ENCODE data around the gene BDNF.
"Not testable (repeated sequence)": the region's sequence is repeated elsewhere in the genome, so short reads cannot be mapped to it uniquely, and the experiment has no call there.

Gene BDNF

DNA sequence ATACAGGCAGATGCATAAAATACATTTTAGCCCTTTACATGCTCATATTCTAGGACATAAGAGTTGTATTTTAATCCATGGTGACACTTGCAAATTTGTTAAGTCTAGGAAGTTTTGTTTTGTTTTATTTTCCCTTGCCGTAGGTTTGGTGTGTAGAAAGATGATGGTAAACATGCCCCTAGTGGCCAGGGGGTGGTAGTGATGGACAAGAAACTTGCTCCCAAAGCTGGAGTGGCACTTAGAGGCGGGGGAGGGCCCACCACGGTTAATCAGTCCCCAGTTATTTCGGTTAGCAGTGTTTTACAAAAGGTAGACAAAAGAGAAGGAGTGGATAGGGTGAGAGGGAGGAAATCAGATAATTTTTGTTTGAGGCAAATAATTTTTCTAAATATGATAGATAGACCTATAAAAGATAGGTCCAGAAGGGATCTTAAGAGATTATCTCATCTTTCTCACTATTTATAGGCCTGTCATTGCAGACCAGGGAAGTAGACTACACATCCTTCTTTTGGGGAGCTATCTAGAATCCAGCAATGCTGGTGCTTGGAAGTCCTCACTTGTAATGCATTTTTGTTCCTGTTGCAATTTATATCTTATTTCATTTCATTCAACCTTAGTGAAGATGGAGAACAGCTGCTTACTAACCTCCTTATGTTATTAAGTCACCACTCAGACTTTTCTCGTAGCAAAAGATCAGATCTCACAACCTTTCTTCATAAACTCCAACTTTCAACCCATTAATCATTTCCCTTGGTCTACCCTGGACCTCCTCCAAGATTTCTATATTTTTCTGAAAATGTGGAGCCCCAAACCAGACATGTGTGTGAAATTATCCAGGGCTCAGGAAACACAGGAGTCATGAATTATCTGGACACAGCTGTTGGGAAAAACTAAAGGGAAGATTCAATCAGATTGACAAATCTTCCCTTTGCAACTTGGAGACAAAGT lies 5.9 kb upstream of the BDNF start:
- DNase-seq: no peak

DNA sequence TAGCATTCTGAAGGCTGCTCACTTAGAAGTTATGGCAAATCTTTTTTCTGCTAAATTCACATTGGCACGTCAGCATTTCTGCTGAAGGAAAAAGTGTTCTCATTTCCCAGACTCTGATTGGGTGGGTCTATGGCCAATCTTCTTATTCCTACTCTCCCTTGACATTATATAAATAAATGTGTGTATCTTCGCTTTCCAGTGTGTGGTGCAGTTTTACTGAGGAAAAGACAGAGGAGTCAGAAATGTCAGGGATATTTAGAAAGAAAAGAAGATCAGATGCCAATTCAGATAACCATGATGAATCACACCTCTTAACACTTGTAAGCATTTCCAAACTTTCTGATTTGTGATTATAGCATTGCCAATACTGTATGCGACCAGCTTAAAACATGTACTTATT lies 3.2 kb upstream of the BDNF start:
- no peak for DNase-seq

DNA sequence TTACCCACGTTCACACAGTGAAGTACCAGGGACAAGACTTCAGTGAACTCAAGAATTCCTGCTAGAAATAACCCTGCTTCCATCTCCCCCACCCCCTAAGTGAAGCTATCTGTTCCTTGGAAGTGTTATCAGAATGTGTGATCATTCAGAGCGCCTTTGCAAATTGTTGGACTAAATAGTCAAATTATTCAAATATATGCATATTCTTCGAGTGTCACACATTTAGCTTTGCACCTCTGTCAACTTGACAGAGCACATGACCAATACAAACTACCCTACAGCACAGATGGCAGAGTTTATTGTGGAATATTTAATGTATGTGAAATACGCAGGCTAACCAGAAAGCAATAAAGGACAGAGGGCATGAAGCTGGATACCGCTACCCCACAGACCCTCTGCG lies 2.6 kb upstream of the BDNF start:
- DNase-seq: no peak

DNA sequence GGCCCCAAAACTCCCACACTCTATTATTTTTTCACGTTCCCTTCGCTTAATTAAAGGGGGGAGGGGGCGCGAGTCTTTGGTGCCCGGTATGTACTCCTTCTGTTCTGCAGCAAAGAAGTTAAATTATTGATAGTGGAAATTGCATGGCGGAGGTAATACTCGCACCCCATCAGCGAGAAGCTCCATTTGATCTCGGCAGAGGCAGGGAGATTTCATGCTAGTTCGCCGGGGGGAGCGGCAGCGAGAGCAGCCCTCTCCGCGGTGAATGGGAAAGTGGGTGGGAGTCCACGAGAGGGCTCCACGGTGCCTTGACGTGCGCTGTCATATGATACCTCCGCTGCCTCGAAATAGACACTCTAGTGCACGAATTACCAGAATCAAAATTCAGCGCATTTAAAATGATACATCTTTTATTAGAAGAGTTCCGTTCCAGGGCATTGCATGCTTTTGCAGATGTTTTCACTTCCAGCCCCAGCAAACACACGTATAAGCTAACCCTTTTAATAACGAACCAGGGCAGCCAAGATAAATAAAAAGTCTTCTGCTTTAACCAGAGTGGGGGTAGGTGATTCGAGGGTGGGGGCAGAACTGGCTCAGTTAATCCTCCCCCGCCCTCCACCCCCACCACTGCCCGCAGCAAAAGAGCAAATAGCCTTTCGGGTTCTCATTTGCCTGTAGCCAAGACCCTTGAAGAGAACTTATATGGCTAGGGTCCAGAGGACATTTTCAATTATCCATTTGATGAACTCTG lies 1.3 kb upstream of the BDNF start:
- DNase-seq: no peak

DNA sequence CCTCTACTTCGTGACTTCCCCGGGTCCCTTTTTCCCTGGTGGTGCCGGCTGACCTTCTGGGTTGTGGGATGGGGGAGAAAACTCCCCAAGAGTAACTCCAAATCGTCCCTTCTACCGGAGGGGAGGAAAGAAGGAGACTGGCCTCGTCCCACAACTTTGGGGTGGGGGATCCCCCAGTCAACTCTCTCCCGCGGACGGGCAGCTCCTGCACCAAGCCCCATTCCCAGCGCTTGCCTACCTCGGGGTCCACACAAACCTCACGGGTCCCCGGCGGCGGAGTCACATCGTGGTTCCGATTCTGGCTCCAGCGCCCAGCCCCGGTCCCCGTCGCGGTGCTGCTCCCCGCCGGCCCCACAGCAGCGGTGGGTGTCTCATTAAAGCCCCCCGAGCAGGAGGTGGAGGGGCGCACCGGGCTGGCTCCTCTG lies 317 bp downstream of the BDNF start:
- no peak for DNase-seq

DNA sequence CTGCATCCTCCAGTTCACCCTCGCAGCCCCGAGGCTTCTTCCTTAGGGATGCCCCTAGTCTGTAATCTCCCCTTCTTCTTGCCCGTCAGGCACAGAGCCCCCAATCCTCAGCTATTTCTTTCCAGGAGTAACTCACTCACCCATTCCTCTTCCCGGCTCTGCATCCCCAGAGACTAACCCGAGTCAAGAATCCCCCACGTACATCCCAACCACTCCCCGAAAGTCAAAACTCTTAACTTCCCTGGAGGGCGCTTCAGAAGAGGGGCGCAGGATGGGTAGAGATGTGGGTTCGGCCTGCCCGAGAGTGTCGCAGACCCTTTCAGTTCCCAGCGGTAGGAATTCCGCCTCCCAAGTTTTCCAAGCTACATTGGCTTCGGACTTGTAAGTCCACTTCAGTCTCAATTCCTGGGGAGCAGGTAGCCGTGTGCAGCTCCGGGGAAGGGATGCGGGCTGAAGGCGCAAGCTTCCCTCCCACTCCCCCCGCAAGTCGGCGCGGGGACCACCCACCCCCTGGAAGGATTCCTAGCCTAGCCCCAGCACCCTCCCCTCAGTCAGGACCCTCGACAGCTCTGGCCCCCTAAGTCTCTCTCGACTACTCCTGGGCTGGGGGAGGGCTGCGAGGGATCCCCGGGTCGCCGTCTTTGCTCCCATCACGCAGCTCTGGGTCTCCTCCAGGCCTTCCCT lies 871 bp downstream of the BDNF start:
- DNase-seq: no peak

DNA sequence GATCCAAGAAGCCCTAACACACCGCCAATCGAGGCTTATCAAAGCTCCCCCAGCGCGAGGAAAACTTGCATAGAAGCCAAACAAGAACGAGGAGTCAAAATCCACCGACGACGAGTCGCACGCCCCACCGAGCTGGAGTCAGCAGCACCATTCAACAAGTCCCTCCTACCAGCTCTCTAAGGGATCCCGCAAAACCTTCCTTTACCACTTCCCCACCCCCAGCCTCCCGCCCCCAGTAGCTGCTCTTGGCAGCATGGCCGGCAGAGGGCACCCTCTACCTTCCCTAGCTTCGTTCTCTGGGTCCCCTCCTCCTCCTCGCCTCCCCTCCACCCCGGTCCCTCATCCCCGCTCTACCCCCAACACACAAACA lies 1.4 kb downstream of the BDNF start:
- peak; percentile 81 for DNase-seq

DNA sequence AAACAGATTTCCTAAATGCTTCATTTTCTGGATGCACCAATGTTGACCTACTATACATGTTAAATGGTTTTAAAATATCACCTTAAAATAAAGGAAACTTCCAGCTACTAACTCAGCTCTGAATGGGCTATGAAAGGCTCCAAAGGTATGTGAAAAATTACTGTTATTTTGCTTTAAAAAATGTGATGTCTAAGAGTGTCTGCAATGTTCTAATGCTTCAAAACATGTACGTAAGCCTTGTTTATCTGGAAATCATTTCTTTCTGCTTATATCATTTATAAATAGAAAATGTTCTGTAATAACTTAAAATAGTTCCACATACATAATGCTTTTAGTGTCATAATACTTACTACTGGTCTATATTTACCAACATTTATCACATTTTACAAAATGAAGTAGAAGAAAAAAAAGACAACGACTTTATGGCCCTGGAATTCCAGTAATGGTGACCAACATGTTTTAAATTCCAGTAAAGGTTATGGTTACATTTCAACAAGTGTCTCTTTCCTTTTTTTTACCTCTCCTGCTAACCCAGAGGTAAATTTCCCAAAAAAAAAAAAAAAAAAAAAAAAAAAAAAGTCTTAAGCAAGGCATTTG lies 2.5 kb downstream of the BDNF start:
- no peak for DNase-seq

DNA sequence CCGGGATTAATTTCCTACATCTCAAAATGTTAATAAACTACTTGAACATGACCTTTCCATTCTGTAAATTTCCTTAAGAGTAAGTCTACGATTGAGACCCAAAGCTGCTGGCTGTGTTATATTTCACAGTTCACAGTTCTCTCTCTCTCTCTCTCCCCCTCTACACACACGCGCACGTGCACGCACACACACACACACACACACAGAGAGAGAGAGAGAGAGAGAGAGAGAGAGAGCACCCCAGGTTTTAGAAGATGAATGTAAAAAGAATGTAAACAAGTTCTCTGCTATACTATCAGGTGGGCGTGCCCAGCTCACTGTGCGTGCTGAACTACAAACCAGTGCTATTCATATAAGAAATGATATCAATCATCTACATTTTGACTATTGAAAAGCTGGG lies 3.3 kb downstream of the BDNF start:
- DNase-seq: no peak

DNA sequence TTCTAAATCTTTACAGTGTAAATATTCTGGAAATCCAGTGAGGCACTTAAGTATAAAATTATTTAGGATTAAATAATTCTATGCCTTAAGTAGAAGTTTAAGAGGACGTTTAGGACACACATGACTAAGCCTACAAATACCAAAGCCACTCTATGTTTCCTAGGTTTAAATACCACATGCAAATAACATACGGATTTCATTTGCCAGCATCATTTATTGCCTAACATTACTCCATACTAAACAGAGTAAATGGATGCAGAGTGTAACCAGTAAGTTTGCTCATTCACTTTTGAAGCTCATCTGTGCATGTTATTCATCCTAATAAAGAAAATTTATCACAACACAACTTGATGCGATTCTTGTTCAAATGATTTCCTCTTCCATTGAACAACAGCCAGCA lies 4.1 kb downstream of the BDNF start:
- DNase-seq: no peak

DNA sequence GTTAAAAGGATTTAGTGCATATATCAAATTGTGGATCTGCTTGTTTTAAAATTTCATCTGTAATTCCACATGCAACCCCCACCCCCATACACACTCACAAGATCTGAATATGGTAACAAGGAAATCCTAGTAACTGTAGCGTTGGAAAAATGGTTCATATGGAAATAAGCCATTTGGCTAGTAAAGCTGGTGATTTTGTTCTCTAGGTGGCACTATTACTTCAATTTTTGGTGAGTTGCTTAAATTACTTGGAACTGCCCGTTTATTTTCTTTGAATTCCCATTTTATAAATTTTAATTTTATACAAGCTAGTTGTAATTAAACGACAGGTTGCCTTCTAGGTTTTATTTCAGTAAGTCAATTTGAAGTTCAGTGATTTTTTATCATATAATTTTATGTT lies 5.3 kb downstream of the BDNF start:
- no peak for DNase-seq

DNA sequence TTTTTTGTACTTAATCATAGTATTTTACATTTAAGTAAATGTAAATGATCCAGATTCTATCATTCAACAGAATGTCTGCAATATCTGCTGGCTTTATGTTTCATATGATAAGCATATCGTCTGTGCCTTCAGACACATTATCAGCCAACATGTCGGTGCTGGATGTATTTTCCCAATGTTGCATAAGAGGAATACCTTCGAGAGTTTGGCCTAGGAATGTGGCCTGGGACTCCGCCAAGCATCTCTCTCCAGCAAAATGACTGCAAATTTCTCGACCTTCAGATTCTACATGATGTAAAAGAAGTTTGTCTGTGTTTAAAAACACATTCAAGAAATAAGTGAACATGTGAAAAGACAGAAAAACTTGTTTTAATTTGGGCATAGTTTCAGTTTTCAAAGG lies 6.9 kb downstream of the BDNF start:
- DNase-seq: no peak

DNA sequence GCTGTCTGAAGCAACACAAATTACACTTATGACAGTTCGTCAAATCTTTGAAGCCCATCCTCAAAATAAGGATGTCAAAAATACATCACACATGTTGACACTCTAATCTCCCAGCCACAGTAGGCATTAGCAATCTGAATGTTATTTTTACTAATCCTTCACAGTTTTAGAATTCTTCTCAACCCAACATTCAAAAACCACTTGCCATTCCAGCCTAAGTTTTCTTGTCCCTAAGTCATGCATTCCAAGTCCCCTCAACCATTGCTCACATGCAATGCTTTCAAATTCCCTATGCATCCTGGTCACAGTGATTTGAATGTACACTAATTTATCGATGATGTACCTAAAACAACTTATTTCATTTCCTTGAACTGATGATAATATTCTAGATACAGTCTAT lies 7.5 kb downstream of the BDNF start:
- no peak for DNase-seq

DNA sequence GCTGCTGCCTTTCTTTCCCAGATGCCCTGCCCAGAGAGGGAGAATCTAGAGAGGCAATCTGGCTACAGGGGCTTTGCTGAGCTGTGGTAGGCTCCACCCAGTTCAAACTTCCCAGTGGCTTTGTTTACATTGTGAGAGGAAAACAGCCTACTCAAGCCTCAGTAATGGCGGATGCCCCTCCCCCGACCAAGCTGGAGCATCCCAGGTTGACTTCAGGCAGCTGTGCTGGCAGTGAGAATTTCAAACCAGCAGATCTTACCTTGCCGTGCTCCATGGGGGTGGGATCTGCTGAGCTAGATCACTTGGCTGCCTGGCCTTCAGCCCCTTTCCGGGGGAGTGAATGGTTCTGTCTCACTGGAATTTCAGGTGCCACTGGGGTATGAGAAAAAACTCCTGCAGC lies 12.2 kb downstream of the BDNF start:
- DNase-seq: no peak

DNA sequence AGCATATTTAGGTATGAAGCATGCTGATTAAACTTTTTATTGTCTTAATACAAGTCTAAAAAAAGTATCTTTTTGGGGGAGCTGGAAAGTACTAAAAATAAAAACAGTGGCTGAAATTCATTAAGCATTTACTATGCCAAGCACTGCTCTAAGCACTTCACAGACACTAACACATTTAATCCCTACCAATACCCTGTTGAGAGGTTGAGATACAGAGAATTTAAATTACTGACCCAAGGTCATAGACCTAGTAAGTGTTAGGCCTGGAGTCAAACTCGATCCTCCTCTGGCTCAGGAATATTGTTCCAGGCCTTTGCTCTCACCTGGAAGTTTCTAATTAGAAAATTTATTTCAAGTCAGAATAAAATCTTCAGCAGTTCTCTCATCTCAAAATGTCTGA lies 18.6 kb downstream of the BDNF start:
- no peak for DNase-seq

DNA sequence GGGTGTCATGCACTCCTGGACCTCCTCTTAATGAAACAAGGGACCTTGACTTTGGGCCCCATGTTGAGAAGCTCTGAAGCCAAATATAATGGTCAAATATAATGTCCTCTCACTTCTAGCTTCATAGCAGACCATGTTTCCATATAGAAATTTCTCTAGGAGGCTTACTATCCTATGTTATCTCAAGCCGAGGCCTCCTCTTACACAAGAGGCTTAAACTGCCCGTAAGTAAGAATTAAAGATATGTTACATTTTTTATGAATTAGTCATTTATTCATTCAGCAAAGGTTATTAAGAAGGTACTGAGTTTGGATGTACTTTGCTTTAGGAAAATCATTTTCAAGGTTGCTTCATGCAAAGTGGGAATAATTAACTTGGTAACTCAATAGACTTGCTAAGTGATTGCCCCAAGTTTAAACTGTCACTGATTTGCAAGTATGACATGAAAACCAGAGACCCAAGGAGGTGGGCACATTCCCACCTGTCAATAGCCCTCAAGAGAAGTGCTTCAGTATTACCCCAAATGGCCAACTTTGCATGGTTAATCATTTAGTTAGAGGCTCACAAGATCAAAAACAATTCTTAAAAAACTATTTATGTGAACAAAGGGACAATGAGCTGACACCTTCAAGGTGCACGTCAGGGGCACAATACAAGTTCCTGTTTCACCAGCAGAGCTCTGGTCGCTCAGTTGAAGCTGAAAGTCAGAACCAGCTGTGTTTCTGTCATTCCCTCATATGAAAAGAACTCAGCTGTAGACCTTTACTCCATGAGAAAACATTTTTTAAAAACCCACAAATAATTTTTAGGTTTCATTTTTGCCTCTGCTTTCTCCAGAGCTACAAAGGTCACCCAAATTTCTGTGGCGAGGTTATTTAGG lies 20.9 kb downstream of the BDNF start:
- DNase-seq: no peak

DNA sequence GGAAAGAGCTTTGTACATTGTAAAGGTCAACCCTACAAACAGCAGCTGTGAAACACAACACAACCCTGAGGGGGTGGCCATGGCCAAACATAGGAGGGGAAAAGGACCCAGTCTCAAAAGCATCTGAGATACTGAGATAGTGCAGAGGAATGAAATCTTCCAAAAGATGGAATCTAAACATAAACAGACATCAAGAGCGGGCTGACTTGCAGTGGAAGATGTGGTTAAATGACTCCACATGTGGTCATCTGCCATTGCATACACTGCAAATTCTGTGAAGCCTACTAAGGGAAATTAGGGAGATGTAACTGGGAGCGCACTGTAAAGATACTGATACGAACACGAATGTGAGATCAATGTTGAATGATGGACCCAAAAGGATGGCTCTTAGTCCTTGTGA lies 22.0 kb downstream of the BDNF start:
- no peak for DNase-seq

DNA sequence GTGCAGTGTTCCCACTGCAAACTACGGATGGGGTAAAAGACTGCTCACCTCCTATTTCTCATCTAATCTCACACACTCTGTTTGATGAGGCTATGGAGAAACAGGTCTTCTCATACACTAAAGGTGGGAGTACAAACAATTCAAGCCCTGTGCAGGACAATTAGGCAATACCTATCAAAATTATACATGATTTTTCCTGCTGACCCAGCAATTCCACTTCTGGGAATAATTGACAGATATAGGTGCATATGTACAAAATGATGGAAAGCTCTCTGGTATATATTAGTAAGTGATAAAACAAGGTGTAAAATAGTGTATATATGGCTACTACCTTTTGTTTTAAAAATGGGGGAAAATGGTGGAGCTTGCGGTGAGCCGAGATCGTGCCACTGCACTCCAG lies 23.1 kb downstream of the BDNF start:
- DNase-seq: no peak

DNA sequence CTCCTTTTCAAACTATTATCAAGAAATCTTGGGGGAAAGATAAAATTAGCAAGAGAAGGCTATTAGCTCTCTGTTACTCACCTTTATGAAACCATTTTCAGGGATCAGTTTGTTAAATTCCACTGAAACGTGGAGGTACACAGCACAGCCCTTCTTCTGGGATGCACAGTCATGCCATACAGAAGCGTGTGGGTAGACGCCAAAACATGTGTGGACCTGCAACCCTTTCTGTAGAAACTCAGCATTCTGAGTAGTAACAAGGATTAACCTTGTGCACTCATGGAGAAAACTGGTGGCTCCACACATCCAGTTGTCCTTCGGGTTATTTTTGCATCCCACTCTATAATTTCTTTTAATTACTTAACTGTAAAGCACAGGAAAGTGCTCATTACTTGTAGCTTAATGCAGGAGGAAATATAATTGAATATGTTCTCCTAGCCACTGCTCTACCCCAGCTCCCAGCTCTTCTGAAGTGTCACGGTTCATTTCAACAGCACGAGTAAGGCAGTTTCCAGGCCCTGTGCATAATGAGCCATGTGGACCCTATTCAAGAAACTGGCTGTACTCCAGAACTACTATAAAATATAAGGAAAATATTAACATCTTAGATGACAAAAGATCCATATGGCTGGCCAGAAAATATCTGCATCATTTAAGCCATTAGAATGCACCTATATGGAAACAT lies 26.1 kb downstream of the BDNF start:
- no peak for DNase-seq

DNA sequence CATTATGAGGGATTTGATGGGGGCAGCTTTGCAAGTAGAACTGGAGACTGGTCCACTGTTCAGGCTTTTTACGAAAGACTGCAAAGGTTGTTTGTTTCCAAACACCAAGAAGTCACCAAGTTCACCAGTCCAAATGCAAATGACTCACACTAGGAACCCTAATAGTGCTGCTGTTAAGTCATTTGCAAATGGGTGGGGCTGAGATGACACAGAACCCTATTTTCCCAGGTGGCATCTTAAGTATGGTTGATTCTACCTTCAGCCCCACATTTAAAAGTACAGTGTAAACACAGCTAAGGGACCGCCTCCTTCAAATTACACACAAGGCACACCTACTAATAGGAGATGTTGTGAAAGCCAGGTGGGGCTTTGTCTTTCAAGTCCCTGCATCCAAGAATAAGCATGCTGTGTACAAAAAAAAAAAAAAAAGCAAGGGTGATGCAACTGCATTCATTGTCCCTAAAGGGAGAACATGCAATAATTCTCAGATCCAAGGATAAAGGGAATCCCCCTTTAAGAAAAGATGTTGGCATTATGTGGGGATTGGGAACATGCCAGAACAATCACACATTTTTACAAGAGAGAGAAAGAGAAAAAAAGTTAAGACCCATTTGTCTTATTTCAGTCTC lies 27.3 kb downstream of the BDNF start:
- DNase-seq: no peak

DNA sequence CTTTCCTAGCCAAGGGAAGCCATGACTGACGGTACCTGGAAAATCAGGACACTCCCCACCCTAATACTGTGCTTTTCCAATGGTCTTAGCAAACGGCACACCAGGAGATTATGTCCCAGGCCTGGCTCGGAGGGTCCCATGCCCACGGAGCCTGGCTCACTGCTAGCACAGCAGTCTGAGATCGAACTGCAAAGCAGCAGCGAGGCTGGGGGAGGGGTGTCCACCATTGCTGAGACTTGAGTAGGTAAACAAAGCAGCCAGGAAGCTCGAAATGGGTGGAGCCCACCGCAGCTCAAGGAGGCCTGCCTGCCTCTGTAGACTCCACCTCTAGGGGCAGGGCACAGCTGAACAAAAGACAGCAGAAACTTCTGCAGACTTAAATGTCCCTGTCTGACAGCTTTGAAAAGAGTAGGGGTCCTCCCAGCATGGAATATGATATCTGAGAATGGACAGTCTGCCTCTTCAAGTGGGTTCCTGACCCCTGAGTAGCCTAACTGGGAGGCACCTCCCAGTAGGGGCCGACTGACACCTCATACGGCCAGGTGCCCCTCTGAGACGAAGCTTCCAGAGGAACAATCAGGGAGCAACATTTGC lies 34.6 kb downstream of the BDNF start:
- not testable (repeated sequence) for DNase-seq

Measured in activated effector memory CD4-positive, alpha-beta T cell treated with anti-CD3 and anti-CD28 coated beads, Interleukin-2, amount 50 U/mL, for 16 hours (primary cell).